ENCODE results near the gene MVK.

GRCh38 chr12:109577311-109577710, 3.7 kb downstream of the MVK start:
- TF ChIP-seq CTCF (IDR thresholded peaks at IDR 0.05; ENCODE audit: insufficient read depth, low read depth, low read length) (no peak), EZH2 (IDR thresholded peaks at IDR 0.05; ENCODE audit: insufficient read depth, low read length) (no peak)

All from astrocyte (in vitro differentiated cells and primary cell).